Bronchial epithelial cell (primary cell): ENCODE measurements around the gene SEPTIN5. TPM values are rescaled to one million over a fixed set of nuclear protein-coding genes. Genes with fewer than 3 reads are reported as not detected.

Experiments
- DNase-seq: peaks from one replicate; pipeline ENCODE4 v3.0.0-alpha.2; 2010; ENCODE audit warnings: low read depth
- FAIRE-seq: peaks from 2 replicates; lab custom pipeline; 2011; peaks lifted over from hg19 to GRCh38; lab: Jason Lieb, UNC
- H3K27me3 ChIP-seq: 2 replicates; pipeline ENCODE4 v1.5.1; 2011; ENCODE audit warnings: low read length; ENCODE audit not compliant: control insufficient read depth, insufficient read depth
- H3K36me3 ChIP-seq: 2 replicates; pipeline ENCODE4 v1.5.1; 2011; ENCODE audit warnings: low read length; ENCODE audit not compliant: control insufficient read depth, insufficient read depth
- H3K4me3 ChIP-seq: 2 replicates; pipeline ENCODE4 v1.5.1; 2011; ENCODE audit warnings: mild to moderate bottlenecking, low read depth, low read length, control low read depth
- total RNA-seq: library from RNA; depleted of rRNA; stranded (reverse); fragments of >200 nt; gene quantifications from 2 replicates; pipeline ENCODE4 v1.2.1, GENCODE V29; 2014
- TF ChIP-seq, protein P1 (sequence below): IDR thresholded peaks from 2 replicates; pipeline ENCODE4 v1.5.1; 2011; ENCODE audit warnings: mild to moderate bottlenecking, moderate library complexity, low read length, control low read depth, inconsistent platforms; ENCODE audit not compliant: insufficient read depth, severe bottlenecking

The SEPTIN5 gene
- total RNA-seq, 1 donor from 2014 or later: 5.8 TPM

DNA sequence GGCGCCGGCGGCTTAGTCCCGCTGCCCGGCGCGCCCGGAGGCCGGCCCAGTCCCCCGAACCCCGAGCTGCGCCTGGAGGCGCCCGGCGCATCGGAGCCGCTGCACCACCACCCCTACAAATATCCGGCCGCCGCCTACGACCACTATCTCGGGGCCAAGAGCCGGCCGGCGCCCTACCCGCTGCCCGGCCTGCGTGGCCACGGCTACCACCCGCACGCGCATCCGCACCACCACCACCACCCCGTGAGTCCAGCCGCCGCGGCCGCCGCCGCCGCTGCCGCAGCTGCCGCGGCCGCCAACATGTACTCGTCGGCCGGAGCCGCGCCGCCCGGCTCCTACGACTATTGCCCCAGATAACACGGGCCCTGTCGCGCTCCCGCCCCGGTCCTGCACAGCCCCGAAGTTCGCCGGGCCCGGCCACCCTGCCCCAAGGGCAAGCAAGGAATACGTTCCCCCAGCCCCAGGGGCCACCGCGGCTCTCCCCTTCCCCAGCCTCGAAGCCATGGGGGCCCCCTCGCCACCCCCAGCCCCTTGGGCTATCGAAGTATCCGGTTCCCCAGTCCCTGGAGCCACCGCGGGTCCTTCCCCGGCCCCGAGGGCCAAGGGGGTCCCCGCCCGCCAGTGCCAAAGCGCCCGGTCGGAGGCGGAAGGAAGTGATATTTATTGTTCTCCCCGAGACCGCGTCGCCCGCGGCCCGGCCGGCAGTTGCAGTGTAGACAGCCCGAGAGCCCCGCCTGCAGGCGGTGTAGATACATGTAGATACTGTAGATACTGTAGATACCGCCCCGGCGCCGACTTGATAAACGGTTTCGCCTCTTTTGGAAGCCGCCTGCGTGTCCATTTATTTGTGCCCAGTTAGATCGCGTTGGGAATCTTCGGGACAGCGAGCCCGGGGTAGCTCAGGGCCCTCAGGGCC, 52.5 kb downstream of the SEPTIN5 start:
- DNase-seq: peak; percentile 20
- Histone ChIP-seq H3K4me3 (peak overlapping the region; percentile 32), H3K36me3 (peaks cover 9% of the 10 kb centered on the region), H3K27me3 (no peaks in the 10 kb centered on the region)
- TF ChIP-seq, protein P1, sequence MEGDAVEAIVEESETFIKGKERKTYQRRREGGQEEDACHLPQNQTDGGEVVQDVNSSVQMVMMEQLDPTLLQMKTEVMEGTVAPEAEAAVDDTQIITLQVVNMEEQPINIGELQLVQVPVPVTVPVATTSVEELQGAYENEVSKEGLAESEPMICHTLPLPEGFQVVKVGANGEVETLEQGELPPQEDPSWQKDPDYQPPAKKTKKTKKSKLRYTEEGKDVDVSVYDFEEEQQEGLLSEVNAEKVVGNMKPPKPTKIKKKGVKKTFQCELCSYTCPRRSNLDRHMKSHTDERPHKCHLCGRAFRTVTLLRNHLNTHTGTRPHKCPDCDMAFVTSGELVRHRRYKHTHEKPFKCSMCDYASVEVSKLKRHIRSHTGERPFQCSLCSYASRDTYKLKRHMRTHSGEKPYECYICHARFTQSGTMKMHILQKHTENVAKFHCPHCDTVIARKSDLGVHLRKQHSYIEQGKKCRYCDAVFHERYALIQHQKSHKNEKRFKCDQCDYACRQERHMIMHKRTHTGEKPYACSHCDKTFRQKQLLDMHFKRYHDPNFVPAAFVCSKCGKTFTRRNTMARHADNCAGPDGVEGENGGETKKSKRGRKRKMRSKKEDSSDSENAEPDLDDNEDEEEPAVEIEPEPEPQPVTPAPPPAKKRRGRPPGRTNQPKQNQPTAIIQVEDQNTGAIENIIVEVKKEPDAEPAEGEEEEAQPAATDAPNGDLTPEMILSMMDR: peak; percentile 33
- FAIRE-seq: no peak

DNA sequence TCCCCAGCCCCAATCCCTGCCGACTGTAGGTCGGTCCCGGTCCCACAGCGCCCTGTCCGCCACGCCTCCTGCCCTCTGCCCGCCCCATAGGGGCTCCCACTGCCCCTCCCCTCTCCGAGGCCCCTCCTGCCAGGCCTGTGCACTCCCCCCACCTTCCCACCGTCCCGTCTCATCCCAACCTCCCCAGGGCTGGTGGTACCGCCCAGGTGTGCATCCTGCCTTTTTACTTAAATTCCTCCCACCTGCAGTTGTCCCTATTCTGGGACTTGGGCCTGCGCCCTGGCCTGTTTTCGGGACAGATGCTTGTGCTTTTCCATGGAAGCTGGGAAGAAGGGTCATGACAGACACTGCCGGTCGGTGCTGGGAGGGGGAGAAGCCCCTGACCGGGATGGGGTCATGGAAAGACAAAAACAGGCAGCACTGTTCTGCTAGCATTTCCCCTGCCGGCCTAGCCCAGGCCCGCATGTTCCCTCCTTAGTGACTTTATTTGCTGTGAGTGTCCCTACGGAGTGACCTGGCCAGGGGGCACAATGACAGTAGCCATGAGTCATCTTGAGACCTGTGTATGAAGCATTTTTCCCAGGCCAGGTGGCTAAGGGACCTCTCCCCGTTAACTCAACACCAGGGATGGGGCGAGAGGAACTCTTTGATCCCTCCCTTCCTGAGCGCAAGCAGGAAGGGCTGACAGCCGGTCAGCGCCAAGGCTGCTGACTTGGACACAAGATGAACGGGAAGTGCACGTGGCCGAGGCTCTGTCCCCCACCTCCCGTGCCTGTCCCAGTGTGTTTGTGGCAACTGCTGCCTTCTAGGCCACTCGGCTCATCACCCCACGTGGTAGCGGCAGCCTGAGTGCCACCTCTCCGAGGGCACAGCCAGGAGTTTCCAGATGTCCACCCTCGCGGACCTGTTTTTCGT, 53.4 kb downstream of the SEPTIN5 start:
- DNase-seq: no peak
- Histone ChIP-seq H3K4me3 (no peak overlapping the region), H3K36me3 (peaks cover 9% of the 10 kb centered on the region), H3K27me3 (no peaks in the 10 kb centered on the region)
- TF ChIP-seq, protein P1: no peak
- FAIRE-seq: no peak

DNA sequence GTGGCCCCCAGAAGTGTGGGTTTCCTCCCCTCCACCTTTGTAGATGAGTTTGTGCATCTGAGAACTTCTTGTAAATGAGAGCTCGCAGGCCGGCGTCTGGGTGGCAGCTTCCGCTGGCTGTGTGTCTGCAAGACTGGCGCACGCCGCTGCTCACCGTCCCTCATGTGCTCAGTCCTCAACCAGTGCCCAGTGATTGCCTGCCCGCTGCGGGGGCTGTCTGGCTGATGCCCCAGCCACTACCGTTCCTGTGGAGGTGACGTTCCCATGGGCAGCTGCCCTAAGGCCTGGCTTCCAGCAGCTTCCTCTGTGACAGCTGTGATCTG, 55.1 kb downstream of the SEPTIN5 start:
- Histone ChIP-seq H3K36me3 (peaks cover 9% of the 10 kb centered on the region), H3K27me3 (no peaks in the 10 kb centered on the region), H3K4me3 (no peak overlapping the region)
- no peak for FAIRE-seq
- DNase-seq: no peak
- TF ChIP-seq, protein P1: no peak

DNA sequence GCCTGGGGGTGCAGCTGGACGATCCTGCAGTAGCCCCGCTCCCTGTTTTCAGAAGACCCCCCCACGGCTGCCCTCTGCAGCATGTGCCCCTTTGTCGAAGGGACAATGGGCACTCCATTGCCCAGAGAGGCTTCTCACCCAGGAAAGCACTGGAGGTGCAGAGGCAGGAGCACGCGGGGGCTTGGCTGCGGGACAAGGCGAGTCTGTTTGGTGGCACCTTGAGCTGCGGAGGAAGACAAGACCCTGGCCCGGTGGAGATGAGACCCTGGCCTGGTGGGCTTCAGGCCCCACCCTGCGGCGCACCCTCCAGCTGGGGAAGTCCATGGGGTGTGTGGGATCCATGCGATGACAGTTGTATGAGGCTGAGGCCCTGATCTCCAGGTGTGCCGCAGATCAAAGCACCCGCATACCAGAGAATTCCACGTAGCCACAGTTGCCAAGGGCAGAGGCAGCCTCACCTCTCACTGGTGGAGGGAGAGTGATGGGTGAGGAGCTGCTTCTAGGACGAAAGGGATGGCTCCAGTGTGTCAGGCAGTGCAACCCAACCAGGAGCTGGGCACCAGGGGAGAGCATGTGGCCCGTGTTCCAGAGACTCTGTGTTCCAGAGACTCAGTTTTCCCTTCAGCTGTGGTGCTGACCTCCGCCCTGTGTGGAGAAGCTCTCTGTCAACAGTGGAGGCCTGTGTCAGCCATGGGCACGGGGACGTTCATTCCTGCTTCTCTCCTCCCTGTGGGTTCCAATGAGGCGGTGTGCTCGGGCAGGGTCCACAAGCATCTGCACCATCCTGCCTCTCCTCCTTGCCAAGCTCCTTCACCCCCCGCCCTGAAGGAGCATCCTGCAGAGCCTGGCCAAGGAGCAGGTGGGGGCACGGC, 56.3 kb downstream of the SEPTIN5 start:
- H3K4me3 ChIP-seq: no peak overlapping the region
- FAIRE-seq (no peak), DNase-seq (no peak)
- TF ChIP-seq, protein P1: no peak
- no peaks in the 10 kb centered on the region for H3K27me3 ChIP-seq
- H3K36me3 ChIP-seq: peaks cover 9% of the 10 kb centered on the region

DNA sequence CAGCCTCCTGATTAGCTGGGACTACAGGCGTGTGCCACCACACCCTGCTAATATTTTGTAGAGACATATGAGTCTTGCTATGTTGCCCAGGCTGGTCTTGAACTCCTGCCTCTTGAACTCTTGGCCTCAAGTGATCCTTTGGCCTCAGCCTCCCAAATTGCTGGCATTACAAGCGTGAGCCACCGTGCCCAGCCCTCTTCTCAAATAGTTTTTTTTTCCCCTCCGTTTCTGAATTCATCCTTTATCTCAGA, 58.0 kb downstream of the SEPTIN5 start:
- no peak for DNase-seq
- TF ChIP-seq, protein P1: no peak
- Histone ChIP-seq H3K4me3 (no peak overlapping the region), H3K27me3 (no peaks in the 10 kb centered on the region), H3K36me3 (peaks cover 9% of the 10 kb centered on the region)
- no peak for FAIRE-seq

Other genes starting within 250 kb of the SEPTIN5 start
- 66.9 and 77.8 TPM in 2 replicates for gene UFD1, start 235.3 kb upstream of the SEPTIN5 start, total RNA-seq
- gene CDC45, start 234.6 kb upstream of the SEPTIN5 start, total RNA-seq: 0.26 and 1.2 TPM in 2 replicates
- gene CLDN5, start 190.1 kb upstream of the SEPTIN5 start, total RNA-seq: 0.38 and 2.4 TPM in 2 replicates
- 0.90 TPM in 1 of 2 replicates, not detected in the other for gene GP1BB, start 9.0 kb downstream of the SEPTIN5 start, total RNA-seq
- 5.4 and 12.9 TPM in 2 replicates for gene TBX1, start 46.3 kb downstream of the SEPTIN5 start, total RNA-seq
- gene GNB1L, start 140.4 kb downstream of the SEPTIN5 start, total RNA-seq: 2.8 and 7.6 TPM in 2 replicates
- gene RTL10, start 140.4 kb downstream of the SEPTIN5 start, total RNA-seq: 9.5 and 11.0 TPM in 2 replicates
- 221 and 272 TPM in 2 replicates for gene COMT, start 227.3 kb downstream of the SEPTIN5 start, total RNA-seq
- gene TXNRD2, start 227.3 kb downstream of the SEPTIN5 start, total RNA-seq: 12.9 and 19.1 TPM in 2 replicates